SU-DHL-6 (cell line): Measurements from ENCODE around the gene TMIE.

Experiments used
- CTCF ChIP-seq: fragments of 200-600 bp; sonication (generic); IDR thresholded peaks from one replicate; pipeline ENCODE4 v1.5.1; 2017; ENCODE audit warnings: antibody characterized with exemption, mild to moderate bottlenecking, low read length, moderate library complexity; ENCODE audit not compliant: insufficient read depth, poor library complexity, severe bottlenecking
- EZH2phosphoT487 ChIP-seq: fragments of 200-600 bp; sonication (generic), shearing (Covaris generic); conservative IDR thresholded peaks from 2 replicates; pipeline ENCODE4 v1.6.1; 2018; ENCODE audit warnings: mild to moderate bottlenecking, antibody characterized with exemption, low read length, moderate library complexity, mixed read lengths

GRCh38 chr3:46693038-46693891 lies 7.9 kb upstream of the TMIE start, which contains the start of gene ALS2CL:
- TF ChIP-seq CTCF, result no peak
- no peak for TF ChIP-seq EZH2phosphoT487
